Hematopoietic multipotent progenitor cell treated with erythropoietin and hydrocortisone succinate and interleukin-3 and kit ligand, for 6 days (in vitro differentiated cells): ENCODE measurements around the gene COQ9.

Source experiments
- DNase-seq: peaks from one replicate; pipeline ENCODE4 v3.0.0-alpha.2; 2015

The COQ9 gene

DNA sequence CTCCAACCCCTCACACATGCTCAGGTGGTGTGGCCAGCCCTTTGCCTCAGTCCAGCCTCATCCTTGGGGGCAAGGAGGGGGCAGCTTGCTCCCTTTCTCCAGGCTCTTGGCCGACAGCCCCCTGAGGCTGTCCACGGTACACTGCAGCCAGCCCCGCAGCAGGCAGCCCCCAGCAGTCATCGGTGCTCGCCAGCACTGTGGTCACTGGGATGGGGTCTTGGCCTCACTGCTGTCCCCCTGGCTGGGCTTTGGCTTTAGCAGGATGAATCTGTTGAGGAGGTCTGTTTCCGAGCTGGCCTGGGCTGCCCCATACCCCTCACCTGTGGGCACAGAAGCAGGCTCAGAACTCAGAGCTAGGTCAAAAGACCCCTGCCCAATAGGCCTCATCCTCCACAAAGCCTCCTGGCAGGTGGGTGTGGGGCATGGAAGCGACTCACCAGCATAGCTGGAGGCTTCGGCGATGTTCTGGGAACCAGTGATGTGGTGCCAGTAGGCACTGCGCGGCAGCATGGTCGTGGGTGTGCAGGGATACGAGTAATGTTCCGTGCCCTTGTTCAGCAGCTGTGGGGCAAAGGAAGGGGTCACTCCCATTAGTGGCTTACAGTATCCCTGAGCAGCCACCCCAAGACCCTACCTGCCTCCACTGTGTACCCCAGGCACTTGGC lies 26.0 kb downstream of the COQ9 start:
- DNase-seq, result no peak

DNA sequence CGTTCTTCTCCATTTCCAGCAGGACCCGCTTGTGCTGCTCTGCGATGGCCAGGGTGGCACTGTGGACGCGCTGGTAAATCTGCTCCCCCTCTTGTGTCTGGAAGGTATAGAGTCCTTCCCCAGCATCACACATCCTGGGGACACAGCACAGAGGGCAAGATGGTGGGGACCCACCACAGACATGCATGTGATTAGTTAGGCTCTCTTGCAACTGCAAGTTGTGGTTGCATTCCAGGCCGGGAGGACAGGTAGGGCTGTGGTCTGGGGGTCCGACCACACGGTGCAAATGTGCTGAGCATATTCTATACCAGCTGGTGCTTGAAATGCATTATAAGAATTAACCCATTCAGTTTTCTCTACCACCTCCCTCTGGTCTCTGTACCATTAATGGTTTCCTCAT lies 26.6 kb downstream of the COQ9 start:
- no peak for DNase-seq

DNA sequence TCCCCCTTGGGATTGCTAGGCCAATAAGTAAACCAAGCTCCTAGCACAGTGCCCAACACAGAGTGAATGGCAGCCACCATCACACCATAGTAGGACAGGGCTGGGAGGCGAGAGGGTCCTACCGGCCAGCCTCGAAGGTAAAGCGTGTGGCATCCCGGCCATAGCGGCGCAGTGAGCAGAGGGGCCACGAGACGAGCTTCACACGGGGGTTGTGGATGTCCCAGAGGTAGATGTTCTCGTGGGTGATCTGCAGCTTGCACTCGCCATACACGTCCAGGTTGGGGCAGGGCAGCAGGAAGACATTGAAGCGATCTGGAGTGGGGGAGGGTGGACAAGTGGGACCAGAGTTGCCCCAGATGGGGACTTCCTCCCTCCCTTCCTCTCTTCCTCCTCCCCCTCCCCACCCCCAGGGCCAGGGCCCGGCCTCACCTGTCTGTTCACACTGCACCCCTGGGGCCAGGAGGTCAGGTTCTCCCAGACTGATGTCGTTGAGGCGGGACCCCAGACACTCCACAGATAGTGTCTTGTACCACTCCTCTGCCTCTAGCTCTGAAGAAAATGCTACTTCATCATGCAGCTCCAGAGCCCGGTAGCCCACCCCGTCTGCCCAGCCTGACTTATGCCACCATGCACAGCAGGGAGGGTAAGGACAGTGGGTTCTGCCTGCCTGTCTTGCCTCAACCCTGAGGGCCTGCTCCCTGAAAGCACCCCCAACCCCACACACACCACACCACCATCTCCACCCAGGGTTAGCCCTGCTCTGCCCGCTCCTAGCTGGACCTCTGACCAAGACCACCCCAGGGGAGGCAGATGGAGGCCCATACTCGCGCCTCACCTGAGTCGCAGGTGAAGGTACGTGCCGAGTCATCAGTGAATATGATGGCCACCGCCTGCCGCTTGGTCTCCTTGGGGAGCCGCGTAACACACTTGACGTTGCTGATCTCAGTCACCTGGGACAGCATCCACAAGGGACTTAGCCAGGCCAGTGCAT lies 27.7 kb downstream of the COQ9 start:
- no peak for DNase-seq

DNA sequence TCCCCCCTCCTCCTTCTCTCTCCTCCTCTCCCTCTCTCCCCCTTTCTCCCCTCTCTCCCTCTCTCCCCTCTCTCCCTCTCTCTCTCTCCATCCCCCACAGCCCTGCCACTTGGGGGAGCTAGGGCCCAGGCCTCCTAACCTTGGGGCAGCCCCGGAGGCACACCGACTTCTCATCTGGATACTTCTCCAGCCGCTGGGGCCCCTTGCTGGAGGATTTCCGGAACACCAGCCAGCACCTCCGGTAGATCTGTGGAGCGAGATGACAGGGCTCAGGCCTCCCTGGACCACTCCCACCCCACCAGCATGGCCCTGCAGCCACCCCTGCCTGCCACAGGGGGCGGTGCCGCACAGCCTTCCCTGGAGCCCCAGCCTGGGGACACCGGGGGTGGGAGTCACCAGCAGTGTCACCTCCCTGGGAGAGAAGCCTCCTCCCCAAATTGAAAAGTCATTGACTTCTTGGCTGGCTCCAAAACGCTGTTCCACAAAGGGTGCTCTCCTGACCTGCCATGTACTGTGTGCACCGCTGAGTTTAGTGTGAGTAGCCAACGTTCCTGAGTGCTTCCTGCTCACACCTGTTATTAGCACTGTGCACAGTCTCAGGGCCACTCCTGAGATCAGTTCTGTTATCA lies 28.5 kb downstream of the COQ9 start:
- peak; percentile 84 for DNase-seq

DNA sequence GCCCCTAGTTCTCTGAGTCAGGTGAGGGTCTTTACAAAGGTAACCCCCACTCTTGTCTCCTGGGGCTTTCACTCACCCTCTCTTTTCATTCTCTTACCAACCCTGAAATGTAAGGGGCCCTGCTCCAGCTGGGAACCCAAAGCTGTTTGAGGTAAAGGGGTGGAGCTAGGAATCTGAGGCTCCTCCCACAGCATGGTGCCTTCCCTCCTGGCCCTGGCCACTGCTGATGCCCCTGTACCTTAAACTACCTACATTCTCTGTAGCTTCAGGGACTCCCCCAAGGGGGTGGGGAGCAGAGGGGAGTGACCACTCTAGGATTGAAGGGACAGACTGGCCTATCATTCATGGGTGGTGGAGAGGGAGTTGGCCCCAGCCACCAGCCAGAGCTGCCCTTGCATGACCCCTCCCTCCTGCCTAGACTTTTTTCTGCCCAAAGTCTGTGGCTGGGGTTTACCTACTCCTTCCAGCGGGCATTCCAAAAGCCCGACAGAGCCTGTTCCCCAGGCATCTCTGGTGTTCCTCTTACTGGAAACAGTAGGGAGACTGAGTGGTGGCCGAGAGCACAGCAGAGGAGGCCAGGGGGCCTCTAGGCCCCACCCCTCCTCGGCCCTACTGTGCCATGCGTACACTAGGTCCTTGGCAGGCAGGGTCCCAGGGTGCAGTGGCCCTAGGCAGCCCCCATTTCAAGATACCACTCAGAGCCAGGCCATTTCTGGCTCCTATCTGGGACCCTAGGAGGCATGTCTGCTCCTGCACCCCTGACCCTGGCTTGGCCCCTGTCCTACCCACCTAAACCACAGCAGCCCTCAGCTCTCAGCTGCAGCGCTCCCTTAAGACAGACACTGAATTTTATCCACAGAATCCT lies 29.5 kb downstream of the COQ9 start:
- DNase-seq, result peak; percentile 36

DNA sequence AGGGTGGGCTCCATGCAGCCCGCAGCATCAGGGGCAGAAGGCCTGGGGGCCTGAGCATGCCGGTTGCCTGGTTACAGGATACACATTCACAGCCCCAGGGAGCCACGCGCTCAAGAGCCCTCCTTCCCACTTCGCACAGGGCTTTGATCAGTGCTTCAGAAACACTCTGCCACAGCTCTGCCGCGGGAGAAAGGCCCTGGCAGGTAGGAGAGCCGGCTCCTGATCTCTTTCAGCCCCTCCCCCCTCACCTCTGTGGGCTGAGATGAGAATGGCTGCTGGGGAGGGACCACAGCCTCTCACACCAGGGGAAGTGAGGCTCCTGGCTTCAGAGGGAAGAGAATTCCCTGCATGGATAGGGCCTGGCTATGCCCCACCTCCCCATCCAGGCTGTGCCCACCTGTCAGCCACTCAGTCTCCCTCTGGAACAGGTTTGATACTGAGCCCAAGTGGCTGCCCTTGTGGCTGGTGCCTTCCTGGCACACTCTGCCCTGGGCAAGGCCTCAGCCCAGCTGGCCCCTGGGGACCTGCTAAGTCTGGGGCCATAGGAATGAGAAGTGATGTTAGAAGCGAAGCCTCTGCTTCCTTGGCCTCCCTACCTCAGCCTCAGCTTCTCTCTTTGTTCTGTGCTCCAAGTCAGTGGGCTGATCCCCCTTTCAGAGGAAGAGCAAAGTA lies 30.4 kb downstream of the COQ9 start:
- DNase-seq, result no peak

DNA sequence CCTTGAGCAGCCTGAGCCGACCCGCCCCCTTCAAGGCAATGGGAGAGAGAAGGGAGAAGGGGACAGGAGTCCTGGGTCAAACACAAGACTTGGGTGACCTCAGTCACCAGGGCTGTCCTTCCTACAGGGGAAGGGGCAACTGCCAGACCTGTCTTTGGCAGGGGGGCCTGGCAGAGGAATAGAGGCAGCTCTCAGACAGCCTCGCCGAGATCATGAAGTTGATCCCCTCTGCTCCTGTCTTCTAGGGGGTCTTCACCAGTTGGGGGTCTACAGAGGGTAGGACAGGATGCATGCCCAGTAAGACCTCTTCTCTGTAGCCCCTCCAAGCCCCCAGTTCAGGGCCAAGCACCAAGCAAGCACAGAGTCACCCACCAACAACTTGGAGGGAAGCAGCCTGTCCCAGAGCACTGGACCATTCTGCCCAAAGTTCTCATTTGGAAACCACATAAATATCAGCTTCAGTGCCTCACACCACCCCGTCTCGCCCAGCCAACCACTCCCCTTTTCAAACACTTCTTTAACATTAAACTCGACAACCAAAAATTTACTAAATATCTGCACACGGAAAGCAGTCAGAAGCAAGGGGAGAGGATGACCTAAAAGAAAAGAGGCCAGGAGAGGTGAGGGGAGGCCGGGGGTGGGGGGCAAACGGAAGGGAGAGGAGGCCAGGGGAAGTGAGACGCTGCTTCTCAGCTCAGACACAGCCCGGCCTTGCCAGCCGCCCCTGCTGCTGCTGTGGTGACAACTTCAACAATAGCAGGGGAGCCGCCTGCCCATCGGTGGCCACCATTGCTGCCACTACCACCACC lies 31.3 kb downstream of the COQ9 start:
- no peak for DNase-seq

DNA sequence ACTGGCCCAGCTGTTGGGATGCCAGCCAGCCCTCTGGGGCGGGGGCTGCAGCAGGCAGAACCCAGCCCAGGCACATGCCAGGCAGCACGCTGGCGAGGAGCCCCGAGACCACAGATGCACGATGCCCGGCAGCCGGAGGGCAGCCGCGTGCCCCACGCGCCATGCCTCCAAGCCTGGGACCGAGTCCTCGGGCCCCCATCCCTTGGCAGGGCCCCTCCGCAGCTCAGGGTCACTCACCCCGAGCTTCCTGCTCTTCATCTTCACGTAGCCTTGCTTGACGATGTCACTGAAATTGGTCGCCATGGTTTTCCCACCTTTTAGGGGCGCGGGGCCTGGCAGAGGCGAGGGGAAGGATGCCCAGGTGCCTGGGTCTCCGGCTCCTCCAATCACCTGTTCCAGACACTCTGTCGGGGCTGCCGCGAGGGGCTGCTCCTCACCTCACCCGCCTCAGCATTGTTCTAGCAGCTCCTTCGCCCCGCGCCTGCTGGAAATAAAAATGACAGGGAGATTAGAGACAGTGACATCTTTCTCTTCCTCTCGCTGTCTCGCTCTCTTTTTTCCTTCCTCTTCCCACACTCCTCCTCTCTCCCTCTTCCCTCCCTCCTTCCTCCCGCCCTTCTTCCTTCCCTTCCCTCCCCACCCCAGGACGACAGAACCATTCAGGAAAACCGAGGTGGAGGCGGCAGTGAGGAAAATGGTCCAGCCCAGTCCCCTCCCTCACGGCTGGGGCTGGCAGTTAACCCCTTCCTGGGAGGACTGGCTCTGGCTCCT lies 32.1 kb downstream of the COQ9 start:
- no peak for DNase-seq

DNA sequence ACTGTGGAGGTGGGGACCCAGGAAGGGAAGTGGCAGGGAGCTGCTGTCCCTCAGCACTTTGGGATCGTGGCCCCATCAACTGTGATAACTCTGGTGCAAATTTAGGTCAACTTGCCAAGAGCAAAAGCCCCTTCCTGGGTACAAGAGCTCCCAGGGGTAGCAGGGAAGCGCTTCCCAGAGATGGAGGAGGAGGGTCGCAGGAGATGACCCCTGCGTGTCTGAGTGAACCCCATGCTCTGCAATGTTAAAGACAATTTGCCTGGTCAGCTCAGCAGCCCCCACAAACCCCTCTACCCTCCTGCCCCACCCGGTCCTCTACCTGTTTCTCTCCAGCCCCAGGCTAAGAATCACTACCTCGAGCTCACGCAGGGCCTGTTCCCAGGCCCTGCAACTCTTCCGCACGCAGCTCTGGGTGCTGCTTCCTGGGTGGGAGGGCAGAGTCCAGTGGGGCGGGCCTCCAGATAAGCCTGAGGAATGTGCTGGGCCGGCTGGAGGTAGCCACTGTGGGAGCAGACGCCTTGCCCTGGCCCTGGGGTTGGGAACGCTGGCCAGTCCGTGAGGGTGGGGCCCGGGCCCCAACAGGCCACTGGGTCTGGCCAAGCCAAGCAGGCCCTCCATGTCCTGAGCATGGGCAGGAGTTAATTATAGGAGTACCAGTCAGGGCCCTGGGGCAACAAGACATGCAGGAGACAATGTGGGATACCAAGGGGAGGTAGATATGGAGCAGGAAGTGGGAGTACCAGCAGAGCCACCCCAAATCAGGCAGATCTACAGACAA lies 32.9 kb downstream of the COQ9 start:
- no peak for DNase-seq

DNA sequence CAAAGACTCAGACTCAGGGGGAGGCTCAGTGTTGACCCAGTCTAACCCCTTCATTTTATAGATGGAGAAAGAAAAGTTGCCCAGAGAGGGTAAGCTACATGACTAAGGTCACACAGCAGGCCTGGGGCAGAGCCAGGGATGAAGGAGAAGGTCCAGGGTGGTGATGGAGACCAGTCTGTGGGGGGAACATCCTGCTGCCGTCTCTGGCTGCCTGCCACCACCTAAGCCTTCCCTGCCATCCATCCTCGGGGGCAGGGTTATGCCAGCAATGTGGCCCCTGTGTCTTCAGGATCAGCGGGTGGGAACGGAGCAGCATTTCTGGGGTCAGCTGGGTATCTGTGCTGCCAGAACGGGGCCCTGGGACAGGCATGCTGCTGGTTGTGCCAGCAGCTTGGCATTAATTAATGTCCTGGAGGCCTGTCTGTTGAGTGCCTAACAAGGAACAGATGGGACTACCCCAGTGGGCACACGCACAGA lies 33.5 kb downstream of the COQ9 start:
- no peak for DNase-seq

DNA sequence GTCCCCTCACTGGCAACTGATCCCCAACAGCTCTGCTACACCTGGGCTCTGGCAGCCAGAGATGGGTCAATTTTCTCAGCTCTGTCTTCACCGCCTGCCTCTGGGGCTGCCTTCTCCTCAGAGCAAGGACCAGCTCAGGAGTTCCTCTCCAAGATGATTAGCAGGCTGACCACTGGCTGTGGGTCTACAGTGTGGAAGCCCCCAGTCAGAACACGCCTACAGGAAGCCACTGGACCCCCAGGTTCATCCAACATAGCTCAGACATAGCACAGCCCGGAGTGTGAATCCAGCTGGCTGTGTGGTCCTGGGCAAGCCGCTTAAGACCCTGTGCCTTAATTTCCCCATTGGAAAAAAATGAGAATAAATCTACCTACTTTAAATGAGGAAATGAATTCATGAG lies 34.1 kb downstream of the COQ9 start:
- no peak for DNase-seq

DNA sequence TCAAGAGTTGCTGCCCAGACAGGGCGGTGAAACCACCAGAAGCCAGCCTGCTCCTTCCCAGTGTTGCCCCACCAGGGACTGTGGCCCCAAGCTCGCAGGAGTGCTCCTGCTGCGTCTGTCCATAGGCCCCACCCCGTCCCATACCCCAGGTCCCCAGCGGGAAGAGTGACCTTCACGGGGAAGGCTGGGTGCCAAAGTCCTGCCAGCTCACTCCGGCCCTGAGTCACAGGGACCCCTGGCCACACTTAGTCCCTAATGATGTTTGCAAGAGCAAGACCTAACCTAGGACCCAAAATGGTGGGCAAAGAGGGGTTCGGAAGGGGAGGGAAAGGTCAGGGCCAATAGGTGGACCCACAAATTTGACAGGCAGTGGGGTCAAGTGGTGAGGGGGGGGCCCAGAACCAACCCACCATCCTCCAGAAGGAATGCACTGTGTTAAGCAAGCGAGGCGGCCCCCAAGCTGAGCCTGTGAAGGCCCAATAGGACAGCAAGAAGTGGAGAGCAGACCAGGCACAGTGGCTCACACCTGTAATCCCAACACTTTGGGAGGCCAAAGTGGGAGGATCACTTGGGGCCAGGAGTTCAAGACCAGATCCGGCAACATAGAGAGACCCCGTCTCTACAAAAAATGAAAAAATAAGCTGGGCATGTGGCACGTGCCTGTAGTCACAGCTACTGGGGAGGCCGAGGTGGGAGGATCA lies 35.7 kb downstream of the COQ9 start:
- no peak for DNase-seq

DNA sequence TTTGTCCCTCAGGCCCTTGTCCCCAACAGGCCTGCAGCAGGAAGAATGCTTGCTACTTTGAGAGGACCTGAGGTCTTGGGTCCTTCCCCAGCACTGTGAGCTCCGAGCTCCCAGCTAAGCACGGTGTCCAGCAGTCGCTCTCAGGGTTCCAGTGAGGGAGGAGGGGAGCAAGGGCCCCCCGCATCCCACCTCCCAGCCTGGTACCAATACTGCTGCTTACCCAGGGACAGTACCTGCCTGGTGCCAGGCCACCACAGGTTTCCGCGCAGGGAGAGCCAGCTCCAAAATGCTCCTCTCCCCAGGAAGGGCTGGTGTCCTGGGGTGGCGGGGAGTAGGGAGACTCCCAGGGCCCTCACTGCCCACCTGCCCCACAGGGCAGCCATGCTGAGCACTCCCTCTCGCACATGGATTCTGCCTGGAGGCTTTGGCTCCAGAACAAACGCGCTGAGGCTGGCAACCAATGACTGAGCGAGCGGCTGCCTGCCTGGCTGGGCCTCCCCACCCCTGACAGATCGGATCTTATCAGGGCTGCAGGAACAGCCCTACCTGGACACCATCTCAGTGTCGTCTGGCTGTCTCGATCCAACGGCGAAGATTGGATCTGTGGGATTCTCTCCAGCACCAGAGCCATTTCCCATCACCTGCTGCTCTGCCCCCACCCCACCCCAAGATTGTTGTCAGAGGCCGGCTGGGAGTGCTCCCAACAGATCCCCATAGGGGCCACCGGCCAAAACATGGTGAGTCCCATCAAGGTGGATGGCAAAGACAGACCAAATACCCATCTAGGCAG lies 36.6 kb downstream of the COQ9 start:
- no peak for DNase-seq

DNA sequence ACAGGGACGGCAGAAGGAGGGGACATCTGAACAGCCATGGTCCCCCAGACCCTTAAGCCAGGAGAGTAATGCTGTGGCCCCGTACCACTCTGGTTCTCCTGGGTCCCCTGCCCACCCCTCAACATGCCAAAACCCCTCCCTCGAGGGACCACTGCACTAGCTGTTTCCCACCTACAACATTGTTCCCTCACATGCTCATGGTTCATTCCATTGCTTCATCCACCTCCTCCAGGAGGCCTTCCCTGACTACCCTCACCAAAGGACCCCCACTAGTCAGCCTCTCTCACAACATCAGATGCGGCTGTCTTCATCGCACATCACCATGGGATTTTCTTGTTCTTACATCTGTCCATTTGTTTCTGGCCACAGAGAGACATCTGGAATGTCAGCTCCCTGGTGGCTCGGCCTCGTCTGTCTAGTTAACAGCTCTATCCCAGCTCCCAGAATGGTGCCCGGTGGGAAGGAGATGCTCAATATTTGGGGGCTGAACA lies 37.3 kb downstream of the COQ9 start:
- DNase-seq, result no peak

DNA sequence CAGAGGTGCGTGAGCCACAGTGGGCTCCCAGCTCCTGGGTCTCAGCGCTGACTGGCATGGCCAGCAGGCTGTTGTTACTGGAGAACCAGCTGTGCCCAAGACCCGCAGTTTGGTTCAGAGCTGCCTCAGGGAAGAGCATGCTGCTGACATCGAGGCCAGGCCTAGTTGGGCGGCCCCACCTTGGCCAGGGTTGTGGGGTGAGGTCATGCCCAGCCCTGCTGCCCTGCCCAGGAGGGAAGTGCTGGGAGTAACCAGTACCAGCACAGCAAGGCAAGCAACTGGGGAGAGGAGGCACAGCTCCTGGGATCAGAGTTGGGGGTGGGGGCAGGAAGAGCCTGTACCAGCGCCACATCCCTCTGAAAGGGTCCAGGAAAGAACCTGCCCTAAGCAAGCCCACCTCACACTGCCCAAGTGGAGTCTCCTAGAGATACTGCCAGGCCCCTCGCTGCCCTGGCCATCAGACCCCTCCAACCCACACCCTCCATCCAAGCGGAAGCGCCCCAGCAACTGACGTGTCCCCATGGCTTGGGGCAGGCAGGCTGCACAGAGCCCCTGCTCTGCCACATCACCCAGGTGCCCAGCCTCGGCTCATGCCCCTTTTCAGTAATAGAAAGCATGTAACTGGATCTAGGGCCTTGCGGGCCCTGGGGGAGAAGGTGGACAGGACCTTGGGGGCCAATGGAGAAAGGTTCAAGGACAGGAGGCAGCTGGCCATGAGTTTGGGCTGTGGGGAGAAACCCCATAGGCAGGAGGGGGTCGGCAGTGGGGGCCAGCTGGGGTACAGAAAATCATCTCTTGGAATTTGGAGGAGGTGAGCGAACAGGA lies 38.0 kb downstream of the COQ9 start:
- DNase-seq, result no peak

DNA sequence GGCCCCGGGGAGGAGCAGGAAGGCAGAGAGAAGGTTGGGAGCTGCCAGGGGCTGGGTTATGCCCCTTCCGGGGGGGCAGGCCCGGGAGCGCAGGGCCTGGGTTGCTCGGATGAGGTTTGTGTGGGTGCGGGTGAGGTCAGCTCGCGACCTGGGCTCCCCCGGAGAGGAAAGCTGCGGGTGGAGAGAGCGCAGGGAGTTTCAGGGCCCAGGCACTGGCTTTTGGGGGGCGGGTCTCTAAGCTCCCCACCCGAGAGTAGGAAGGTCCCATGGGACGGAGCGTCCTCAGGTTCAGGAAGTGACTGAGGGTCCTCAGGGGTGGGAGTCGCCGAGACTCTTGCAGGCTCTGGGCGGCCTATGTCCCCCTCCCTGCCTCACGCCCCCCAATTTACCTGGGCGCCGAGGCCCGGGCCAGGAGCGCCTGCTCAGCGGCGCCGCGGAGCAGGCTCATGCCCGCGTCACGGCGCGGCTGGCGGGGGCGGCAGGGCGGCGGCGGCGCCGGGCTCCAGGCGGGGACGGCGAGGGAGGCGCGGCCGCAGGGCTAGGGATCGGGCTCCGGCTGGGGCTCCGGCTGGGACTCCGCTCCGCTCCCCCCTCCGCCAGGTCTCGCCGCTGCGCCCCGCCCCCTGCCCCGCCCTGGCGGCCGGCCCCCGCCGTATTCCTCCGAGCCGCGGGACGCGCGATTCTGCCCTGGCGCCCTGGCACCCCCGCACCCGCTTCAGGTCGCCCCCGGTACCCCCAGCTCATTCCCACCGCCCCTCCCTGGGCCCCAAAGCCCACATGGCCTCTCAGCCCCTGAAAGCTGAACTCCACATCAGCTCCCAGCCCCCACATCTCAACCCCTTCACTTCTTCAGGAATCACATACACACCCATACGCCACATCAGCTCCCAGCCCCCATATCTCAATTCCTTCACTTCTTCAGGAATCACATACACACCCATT lies 38.9 kb downstream of the COQ9 start, which contains the start of gene DOK4:
Gene DOK4 (minus strand): TSS at position 578 of the 942 bp plus-strand sequence. CDS start 6,986 bp downstream, outside the sequence.
- peak; percentile 89 for DNase-seq
